NT2/D1 (cell line): ENCODE measurements around the gene ROR1.

ENCODE experiments used
- DNase-seq: peaks from one replicate; pipeline ENCODE4 v3.0.0-alpha.2; 2011; ENCODE audit warnings: low read depth, low spot score
- H3K27me3 ChIP-seq: 2 replicates; pipeline ENCODE4 v1.6.0; 2011; ENCODE audit warnings: mild to moderate bottlenecking; ENCODE audit not compliant: insufficient read length, insufficient read depth
- H3K36me3 ChIP-seq: 2 replicates; pipeline ENCODE4 v1.6.1; 2011; ENCODE audit warnings: mild to moderate bottlenecking, low read length, mixed read lengths; ENCODE audit not compliant: insufficient read depth, insufficient read length
- H3K4me1 ChIP-seq: 2 replicates; pipeline ENCODE4 v1.5.1; 2011; ENCODE audit not compliant: insufficient read depth, insufficient read length
- H3K4me3 ChIP-seq: 2 replicates; pipeline ENCODE4 v1.5.1; 2011; ENCODE audit warnings: low read depth; ENCODE audit not compliant: insufficient read length
- H3K9ac ChIP-seq: 2 replicates; pipeline ENCODE4 v1.6.0; 2011; ENCODE audit warnings: low read depth; ENCODE audit not compliant: insufficient read length
- H3K9me3 ChIP-seq: 2 replicates; pipeline ENCODE4 v1.5.1; 2011; ENCODE audit warnings: mild to moderate bottlenecking, low read length; ENCODE audit not compliant: insufficient read depth
- SUZ12 ChIP-seq: IDR thresholded peaks from 2 replicates; pipeline ENCODE4 v1.6.1; 2011; ENCODE audit not compliant: insufficient read length, insufficient read depth; ENCODE audit errors: extremely low read depth
- YY1 ChIP-seq: IDR thresholded peaks from 2 replicates; pipeline ENCODE4 v1.6.1; 2011; ENCODE audit not compliant: insufficient read length, insufficient read depth
- ZNF274 ChIP-seq: IDR thresholded peaks from 2 replicates; pipeline ENCODE4 v1.6.1; 2011; ENCODE audit warnings: mild to moderate bottlenecking, low read depth, low read length

Gene ROR1

DNA sequence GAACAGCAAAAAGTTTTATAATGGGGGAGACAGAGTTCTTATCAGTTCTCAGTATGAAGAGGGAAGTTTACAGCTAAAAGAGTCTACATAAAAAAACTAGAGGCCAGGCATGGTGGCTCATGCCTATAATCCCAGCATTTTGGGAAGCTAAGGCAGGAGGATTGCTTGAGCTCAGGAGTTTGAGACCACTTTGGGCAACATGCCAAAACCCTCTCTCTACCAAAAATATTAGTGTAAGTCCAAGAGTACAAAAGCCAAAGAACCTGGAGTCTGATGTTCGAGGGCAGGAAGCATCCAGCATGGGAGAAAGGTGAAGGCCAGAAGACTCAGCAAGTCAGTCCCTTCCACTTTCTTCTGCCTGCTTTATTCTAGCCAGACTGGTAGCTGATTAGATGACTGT lies 35.0 kb upstream of the ROR1 start:
- H3K4me3 ChIP-seq: no peak overlapping the region
- peaks cover 15% of the 10 kb centered on the region; the same call in 1 of the 2 replicates for H3K9me3 ChIP-seq
- DNase-seq: no peak
- H3K9ac ChIP-seq: no peak overlapping the region
- no peaks in the 10 kb centered on the region for H3K4me1 ChIP-seq
- H3K27me3 ChIP-seq: no peaks in the 10 kb centered on the region
- TF ChIP-seq SUZ12 (no peak), YY1 (no peak), ZNF274 (no peak)
- H3K36me3 ChIP-seq: no peaks in the 10 kb centered on the region

DNA sequence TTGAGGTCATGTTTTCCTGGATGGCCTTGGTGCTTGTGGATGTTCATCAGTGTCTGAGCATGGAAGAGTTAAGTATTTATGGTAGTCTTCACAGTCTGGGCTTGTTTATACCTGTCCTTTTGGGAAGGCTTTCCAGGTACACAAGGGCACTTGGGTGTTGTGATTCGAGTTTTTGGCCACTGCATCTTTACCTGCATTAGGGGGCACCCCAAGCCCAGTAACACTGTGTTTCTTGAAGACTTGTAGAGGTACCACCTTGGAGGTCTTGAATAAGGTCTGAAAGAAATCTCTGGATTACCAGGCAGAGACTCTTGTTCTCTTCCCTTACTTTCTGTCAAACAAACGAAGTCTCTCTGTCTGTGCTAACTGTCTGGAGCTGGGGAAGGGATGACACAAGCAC lies 34.4 kb upstream of the ROR1 start:
- TF ChIP-seq SUZ12 (no peak), YY1 (no peak), ZNF274 (no peak)
- no peaks in the 10 kb centered on the region for H3K4me1 ChIP-seq

DNA sequence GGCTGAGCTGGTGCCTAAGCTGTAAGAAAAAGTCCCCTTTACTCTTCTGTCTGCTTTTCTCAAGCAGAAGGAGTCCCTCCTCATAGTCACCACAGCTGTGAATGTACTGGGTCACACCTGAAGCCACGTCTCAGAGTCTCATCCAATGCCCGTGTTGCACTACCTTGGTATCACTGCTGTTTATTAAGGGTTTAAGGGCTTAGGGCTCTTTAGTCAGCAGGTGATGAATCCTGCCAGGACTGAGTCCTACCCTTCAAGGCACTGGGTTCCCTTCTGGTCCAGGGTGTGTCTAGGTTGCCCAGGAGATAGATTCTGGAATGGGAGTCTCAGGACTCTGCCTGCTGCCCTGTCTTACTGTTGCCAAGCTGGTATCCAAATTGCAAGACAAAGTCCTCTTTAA lies 33.4 kb upstream of the ROR1 start:
- DNase-seq: no peak
- Histone ChIP-seq H3K9ac (no peak overlapping the region), H3K27me3 (no peaks in the 10 kb centered on the region), H3K36me3 (no peaks in the 10 kb centered on the region), H3K4me1 (no peaks in the 10 kb centered on the region), H3K4me3 (no peak overlapping the region), H3K9me3 (peaks cover 11% of the 10 kb centered on the region; the same call in 1 of the 2 replicates)
- TF ChIP-seq ZNF274: no peak

More for the DNA sequence above, 34.4 kb upstream of the ROR1 start:
- H3K9ac ChIP-seq: no peak overlapping the region
- DNase-seq: no peak
- no peak overlapping the region for H3K4me3 ChIP-seq
- H3K27me3 ChIP-seq: no peaks in the 10 kb centered on the region
- H3K9me3 ChIP-seq: peaks cover 13% of the 10 kb centered on the region; the same call in 1 of the 2 replicates
- H3K36me3 ChIP-seq: no peaks in the 10 kb centered on the region

DNA sequence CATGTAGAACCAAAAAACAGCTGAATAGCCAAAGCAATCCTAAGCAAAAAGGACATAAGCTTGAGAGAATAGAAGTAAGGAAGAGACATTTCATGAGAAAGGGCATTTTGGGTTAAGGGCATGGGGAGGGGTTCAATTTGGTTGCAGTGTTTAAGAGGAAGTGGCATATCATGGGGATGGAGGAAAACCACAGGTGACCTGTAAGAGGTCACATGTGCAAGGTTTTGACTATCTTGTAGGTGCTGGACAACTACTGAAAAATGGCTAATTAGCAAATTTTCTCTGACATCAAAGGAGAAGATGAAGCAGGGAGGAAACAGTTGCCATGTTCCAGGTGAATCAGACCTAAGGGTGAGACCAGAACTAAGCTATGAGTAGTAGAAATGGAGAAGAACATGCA lies 31.3 kb upstream of the ROR1 start:
- no peak overlapping the region for H3K4me3 ChIP-seq
- no peaks in the 10 kb centered on the region for H3K27me3 ChIP-seq
- no peak for TF ChIP-seq ZNF274
- no peak for TF ChIP-seq SUZ12
- TF ChIP-seq YY1: no peak
- no peak overlapping the region for H3K9ac ChIP-seq
- no peak for DNase-seq
- no peaks in the 10 kb centered on the region for H3K9me3 ChIP-seq
- H3K36me3 ChIP-seq: no peaks in the 10 kb centered on the region
- H3K4me1 ChIP-seq: peaks cover 12% of the 10 kb centered on the region

DNA sequence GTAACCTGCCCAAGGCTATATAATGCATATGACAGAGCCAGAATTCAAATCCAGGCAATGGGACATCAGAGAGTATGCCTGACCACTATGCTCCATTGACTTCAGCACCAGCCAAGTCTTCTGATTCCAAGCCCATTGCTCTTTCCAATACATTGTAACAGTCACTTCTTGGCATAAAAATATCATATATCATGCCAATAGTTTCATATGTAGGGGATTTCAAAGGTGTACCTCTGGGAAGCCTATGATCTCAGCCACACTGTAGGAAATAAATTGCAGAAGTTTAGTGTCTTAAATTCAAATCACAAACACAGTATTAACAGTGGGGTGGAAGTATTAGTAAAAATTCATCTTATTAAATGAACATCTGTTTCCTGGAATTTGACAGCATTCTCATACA lies 30.0 kb upstream of the ROR1 start:
- no peak for DNase-seq
- TF ChIP-seq SUZ12: no peak
- Histone ChIP-seq H3K36me3 (no peaks in the 10 kb centered on the region), H3K4me1 (peaks cover 12% of the 10 kb centered on the region), H3K4me3 (no peak overlapping the region), H3K9me3 (no peaks in the 10 kb centered on the region), H3K27me3 (no peaks in the 10 kb centered on the region), H3K9ac (no peak overlapping the region)

DNA sequence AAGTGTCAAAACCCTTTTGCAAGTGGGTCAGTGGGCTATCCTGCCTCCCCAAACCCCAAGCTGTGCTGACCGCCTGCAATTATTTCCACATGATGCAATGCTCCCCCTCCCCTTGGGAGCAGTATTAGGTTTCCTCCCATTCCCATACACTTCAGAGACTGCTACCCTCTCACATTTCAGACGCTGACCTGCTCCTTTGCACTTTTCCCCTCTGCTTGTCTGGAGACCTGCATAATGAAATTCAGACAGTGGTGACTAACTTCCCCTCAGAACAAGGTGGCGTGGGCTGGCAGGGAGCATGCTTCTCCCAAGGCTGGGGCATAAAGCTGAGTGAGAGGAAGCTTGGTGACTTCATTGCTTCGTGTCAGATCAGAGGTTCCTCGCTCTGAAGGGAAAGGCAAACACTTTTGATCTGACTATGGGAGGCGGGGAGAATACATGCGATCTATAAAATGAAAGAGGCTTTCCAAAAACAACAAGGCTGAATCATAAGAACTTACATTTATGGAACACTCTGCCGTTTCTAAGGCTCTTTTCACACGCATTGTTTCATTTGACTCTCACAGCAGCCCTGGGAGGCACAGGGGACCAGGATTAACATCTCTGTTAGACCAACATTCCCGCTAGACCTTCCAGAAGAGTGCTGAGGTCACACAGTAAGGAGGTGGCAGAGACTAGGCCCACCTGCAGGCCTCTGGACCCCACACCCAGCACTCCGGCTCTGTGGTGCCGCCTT lies 27.5 kb upstream of the ROR1 start:
- Histone ChIP-seq H3K4me1 (peaks cover 12% of the 10 kb centered on the region), H3K36me3 (no peaks in the 10 kb centered on the region), H3K9ac (no peak overlapping the region), H3K27me3 (no peaks in the 10 kb centered on the region), H3K4me3 (no peak overlapping the region), H3K9me3 (no peaks in the 10 kb centered on the region)
- no peak for DNase-seq
- TF ChIP-seq YY1: no peak
- TF ChIP-seq SUZ12: no peak
- no peak for TF ChIP-seq ZNF274

DNA sequence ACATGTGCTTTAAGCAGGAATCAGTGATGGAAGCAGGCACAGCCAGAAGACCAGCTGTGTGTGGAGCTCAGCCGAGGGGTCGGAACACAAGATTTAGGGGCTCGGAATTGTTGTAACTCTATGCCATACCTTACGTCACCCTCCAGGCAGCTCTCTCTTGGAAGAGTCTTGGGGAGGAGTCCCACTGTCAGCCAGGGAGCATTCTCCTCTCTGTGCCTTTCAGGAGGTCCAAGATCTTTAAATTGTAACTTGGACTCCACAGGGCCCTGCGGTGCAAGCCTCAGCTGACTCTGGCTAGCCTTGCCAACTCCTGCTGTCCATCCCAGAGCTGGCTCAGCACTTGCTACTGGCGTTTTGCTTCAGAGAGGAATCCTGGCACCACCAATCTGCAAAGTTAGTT lies 26.4 kb upstream of the ROR1 start:
- Histone ChIP-seq H3K4me1 (peaks cover 12% of the 10 kb centered on the region), H3K4me3 (no peak overlapping the region), H3K9ac (no peak overlapping the region), H3K9me3 (no peaks in the 10 kb centered on the region), H3K27me3 (no peaks in the 10 kb centered on the region), H3K36me3 (no peaks in the 10 kb centered on the region)
- TF ChIP-seq ZNF274 (no peak), SUZ12 (no peak), YY1 (no peak)
- no peak for DNase-seq
